H9 (cell line): ENCODE measurements around the gene VWA1. TPM values are rescaled to one million over a fixed set of nuclear protein-coding genes. Genes with fewer than 3 reads are reported as not detected.

Source experiments
- DNase-seq: peaks from one replicate; pipeline ENCODE4 v3.0.0-alpha.2; 2017
- H2AFZ ChIP-seq: one replicate; pipeline ENCODE4 v1.6.1; 2013; ENCODE audit warnings: mild to moderate bottlenecking, low read length, control low read depth, moderate library complexity
- H2AK5ac ChIP-seq: 2 replicates; pipeline ENCODE4 v1.6.1; 2013; ENCODE audit warnings: low read length, control low read depth, mixed read lengths; ENCODE audit not compliant: insufficient read length
- H2BK120ac ChIP-seq: one replicate; pipeline ENCODE4 v1.6.1; 2013; ENCODE audit warnings: low read depth, mild to moderate bottlenecking, low read length, control low read depth, inconsistent platforms; ENCODE audit not compliant: poor library complexity, severe bottlenecking
- H2BK12ac ChIP-seq: 2 replicates; pipeline ENCODE4 v1.6.1; 2013; ENCODE audit warnings: low read length, control low read depth, mixed read lengths, low read depth; ENCODE audit not compliant: insufficient read length
- H2BK15ac ChIP-seq: 2 replicates; pipeline ENCODE4 v1.6.1; 2013; ENCODE audit warnings: low read depth, low read length, control low read depth
- H2BK20ac ChIP-seq: one replicate; pipeline ENCODE4 v1.6.1; 2013; ENCODE audit warnings: low read depth, mild to moderate bottlenecking, low read length, control low read depth, inconsistent platforms; ENCODE audit not compliant: poor library complexity, severe bottlenecking
- H2BK5ac ChIP-seq: 2 replicates; pipeline ENCODE4 v1.6.1; 2013; ENCODE audit warnings: low read length, control low read depth, mixed read lengths; ENCODE audit not compliant: insufficient read length
- H3K14ac ChIP-seq: 2 replicates; pipeline ENCODE4 v1.6.1; 2013; ENCODE audit warnings: low read length, control low read depth; ENCODE audit not compliant: insufficient read depth
- H3K18ac ChIP-seq: 2 replicates; pipeline ENCODE4 v1.6.1; 2013; ENCODE audit warnings: low read depth, mild to moderate bottlenecking, mixed read lengths, low read length, control low read depth; ENCODE audit not compliant: insufficient read length
- H3K23ac ChIP-seq: 2 replicates; pipeline ENCODE4 v1.6.1; 2013; ENCODE audit warnings: low read length, control low read depth, mixed read lengths, low read depth; ENCODE audit not compliant: insufficient read length
- H3K23me2 ChIP-seq: 2 replicates; pipeline ENCODE4 v1.6.1; 2013; ENCODE audit warnings: low read depth, mild to moderate bottlenecking, mixed read lengths, low read length, control low read depth; ENCODE audit not compliant: insufficient read length, poor library complexity, severe bottlenecking
- H3K27ac ChIP-seq: 2 replicates; pipeline ENCODE4 v1.5.1; 2013; ENCODE audit warnings: low read length, control low read depth, mixed read lengths, low read depth; ENCODE audit not compliant: insufficient read length
- H3K27me3 ChIP-seq: 2 replicates; pipeline ENCODE4 v1.6.1; 2013; ENCODE audit warnings: low read length, control low read depth, inconsistent platforms; ENCODE audit not compliant: insufficient read depth
- H3K4ac ChIP-seq: 2 replicates; pipeline ENCODE4 v1.6.1; 2013; ENCODE audit warnings: low read depth, mild to moderate bottlenecking, control low read depth, inconsistent platforms, low read length, moderate library complexity
- H3K4me1 ChIP-seq: 2 replicates; pipeline ENCODE4 v1.6.1; 2013; ENCODE audit warnings: low read length, control low read depth, inconsistent platforms; ENCODE audit not compliant: insufficient read depth
- H3K4me2 ChIP-seq: 2 replicates; pipeline ENCODE4 v1.6.1; 2013; ENCODE audit warnings: low read length, control low read depth, mixed read lengths; ENCODE audit not compliant: insufficient read length, insufficient read depth
- H3K56ac ChIP-seq: 2 replicates; pipeline ENCODE4 v1.6.1; 2013; ENCODE audit warnings: low read depth, mild to moderate bottlenecking, mixed read lengths, low read length, control low read depth; ENCODE audit not compliant: insufficient read length
- H3K79me1 ChIP-seq: 2 replicates; pipeline ENCODE4 v1.6.1; 2013; ENCODE audit warnings: low read depth, mild to moderate bottlenecking, moderate library complexity, low read length, control low read depth, inconsistent platforms; ENCODE audit not compliant: insufficient read depth, poor library complexity, severe bottlenecking
- H3K79me2 ChIP-seq: 2 replicates; pipeline ENCODE4 v1.6.1; 2013; ENCODE audit warnings: low read length, control low read depth, inconsistent platforms; ENCODE audit not compliant: insufficient read depth
- H3K9ac ChIP-seq: 2 replicates; pipeline ENCODE4 v1.6.1; 2013; ENCODE audit warnings: low read length, control low read depth, mixed read lengths; ENCODE audit not compliant: insufficient read length; ENCODE audit errors: extremely low read depth
- H3K9me3 ChIP-seq: one replicate; pipeline ENCODE4 v1.6.1; 2013; ENCODE audit warnings: low read depth, low read length, inconsistent platforms; ENCODE audit not compliant: control insufficient read depth
- H3T11ph ChIP-seq: one replicate; pipeline ENCODE4 v1.6.1; 2013; ENCODE audit warnings: mild to moderate bottlenecking, low read length, control low read depth, inconsistent platforms
- H4K20me1 ChIP-seq: one replicate; pipeline ENCODE4 v1.6.1; 2013; ENCODE audit not compliant: control insufficient read depth, insufficient read length, insufficient read depth
- H4K5ac ChIP-seq: 2 replicates; pipeline ENCODE4 v1.6.1; 2013; ENCODE audit warnings: low read depth, mild to moderate bottlenecking, mixed read lengths, low read length, control low read depth; ENCODE audit not compliant: insufficient read length
- H4K8ac ChIP-seq: replicated peaks from 2 replicates; pipeline ENCODE4 v1.6.1; 2013; ENCODE audit warnings: low read length, control low read depth, mixed read lengths, low read depth; ENCODE audit not compliant: insufficient read length
- H4K91ac ChIP-seq: 2 replicates; pipeline ENCODE4 v1.6.1; 2013; ENCODE audit warnings: low read depth, mild to moderate bottlenecking, moderate library complexity, mixed read lengths, low read length, control low read depth; ENCODE audit not compliant: insufficient read length
- H3K27ac Mint-ChIP-seq, 3 experiments: 2 replicates in 2 of 3; 3 replicates in 1 of 3; pipeline ENCODE4 v1.8.0; 2020 to 2021; ENCODE audit warnings: mixed read lengths in 3 of 3, mild to moderate bottlenecking in 1 of 3, moderate library complexity in 1 of 3
- H3K27me3 Mint-ChIP-seq: 2 replicates; pipeline ENCODE4 v1.8.0; 2021; ENCODE audit warnings: low read depth, mild to moderate bottlenecking, moderate library complexity, mixed read lengths
- H3K36me3 Mint-ChIP-seq, 3 experiments: 2 replicates in 2 of 3; 3 replicates in 1 of 3; pipeline ENCODE4 v1.8.0; 2020 to 2021; ENCODE audit warnings: low read depth in 3 of 3, mixed read lengths in 3 of 3; ENCODE audit not compliant: insufficient read depth in 1 of 3
- H3K4me1 Mint-ChIP-seq, 2 experiments: 2 replicates each; pipeline ENCODE4 v1.8.0; 2020; ENCODE audit warnings: mixed read lengths in 2 of 2
- H3K4me3 Mint-ChIP-seq, 2 experiments: 2 replicates in 1 of 2; 3 replicates in 1 of 2; pipeline ENCODE4 v1.8.0; 2020 to 2021; ENCODE audit warnings: mild to moderate bottlenecking in 2 of 2, mixed read lengths in 2 of 2, moderate library complexity in 1 of 2
- H3K9me3 Mint-ChIP-seq, 2 experiments: 2 replicates in 1 of 2; 3 replicates in 1 of 2; pipeline ENCODE4 v1.8.0; 2020; ENCODE audit warnings: mild to moderate bottlenecking in 2 of 2, mixed read lengths in 2 of 2, moderate library complexity in 1 of 2
- CTCF ChIP-seq: fragments of 200-600 bp; sonication (generic); conservative IDR thresholded peaks from 3 replicates; pipeline ENCODE4 v1.8.0; 2021; ENCODE audit warnings: antibody characterized with exemption, mild to moderate bottlenecking
- WGBS: extraction: QIAGEN DNeasy Blood & Tissue Kit; methylation state at CpG from one replicate; pipeline ENCODE4 v1.1.7; 2013; ENCODE audit warnings: missing lambda C conversion rate, low lambda C conversion rate, mixed read lengths; ENCODE audit not compliant: insufficient read length; ENCODE audit errors: extremely low coverage; 5-methylcytosine and 5-hydroxymethylcytosine counted together
- total RNA-seq: library from RNA; stranded (reverse); gene quantifications from 2 replicates; pipeline ENCODE4 v1.2.1, GENCODE V29; 2021

Gene VWA1
- total RNA-seq, 1 experiment from 2014 or later, result 57.1 TPM

DNA sequence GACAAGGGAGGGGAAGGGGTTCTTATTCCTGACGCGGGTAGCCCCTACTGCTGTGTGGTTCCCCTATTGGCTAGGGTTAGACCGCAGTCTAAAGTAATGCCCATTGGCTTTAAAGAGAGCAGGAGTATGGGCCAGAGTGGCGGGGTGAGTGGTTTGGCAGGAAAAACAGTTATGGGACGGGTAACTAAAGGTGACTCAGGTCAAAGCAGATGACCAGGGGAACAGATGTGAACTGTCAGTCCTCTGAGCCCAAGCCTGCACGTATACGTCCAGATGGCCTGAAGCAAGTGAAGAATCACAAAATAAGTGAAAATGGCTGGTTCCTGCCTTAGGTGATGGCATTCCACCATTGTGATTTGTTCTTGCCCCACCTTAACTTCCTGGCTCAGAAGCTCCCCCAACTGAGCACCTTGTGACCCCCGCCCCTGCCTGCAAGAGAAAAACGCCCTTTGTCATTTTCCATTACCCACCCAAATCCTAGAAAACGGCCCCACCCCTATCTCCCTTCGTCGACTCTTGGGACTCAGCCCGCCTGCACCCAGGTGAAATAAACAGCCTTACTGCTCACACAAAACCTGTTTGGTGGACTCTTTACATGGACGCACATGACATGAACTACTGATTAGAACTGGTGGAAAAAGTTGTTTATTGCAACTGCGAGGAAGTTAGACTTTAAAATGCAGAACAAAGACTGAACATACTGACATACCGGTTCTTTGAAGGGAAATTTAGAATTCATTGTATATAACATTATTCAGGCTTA, 35.3 kb downstream of the VWA1 start:
- Histone ChIP-seq H2BK20ac (no peak overlapping the region), H2BK15ac (no peak overlapping the region), H3K23ac (no peak overlapping the region), H3K9ac (peak overlapping the region; percentile 73), H3K18ac (no peak overlapping the region), H2AK5ac (no peak overlapping the region), H3K27ac (peak overlapping the region; percentile 23), H2AFZ (no peak overlapping the region), H3K56ac (no peak overlapping the region), H4K91ac (no peak overlapping the region), H2BK12ac (no peak overlapping the region), H3K4ac (no peak overlapping the region), H4K20me1 (no peaks in the 10 kb centered on the region), H3K4me2 (peak overlapping the region; percentile 46), H3K9me3 (no peaks in the 10 kb centered on the region), H3K23me2 (peaks cover 9% of the 10 kb centered on the region), H4K8ac (no peak overlapping the region), H2BK120ac (no peak overlapping the region), H3K14ac (no peak overlapping the region), H2BK5ac (no peak overlapping the region), H4K5ac (no peak overlapping the region), H3K27me3 (no peaks in the 10 kb centered on the region), H3K4me1 (no peaks in the 10 kb centered on the region), H3K79me1 (no peaks in the 10 kb centered on the region), H3K79me2 (peaks cover 8% of the 10 kb centered on the region; the same call in 1 of the 2 replicates), H3T11ph (no peak overlapping the region)
- no peaks in the 10 kb centered on the region for H3K9me3 Mint-ChIP-seq
- no peaks in the 10 kb centered on the region for H3K27me3 Mint-ChIP-seq
- no peak for TF ChIP-seq CTCF
- DNase-seq, result no peak
- WGBS, result no CpG with 5 or more reads among the region's 16 CpGs
- H3K4me1 Mint-ChIP-seq, result peaks cover 13 to 14% of the 10 kb centered on the region in 2 experiments
- H3K27ac Mint-ChIP-seq, result peak overlapping the region; percentile 76 to 96 (median 93)
- H3K36me3 Mint-ChIP-seq, result peaks cover 0 to 10% (median 1%) of the 10 kb centered on the region in 3 experiments; a peak in 5 of 7 replicates
- peak overlapping the region; percentile 82 to 95 for H3K4me3 Mint-ChIP-seq
